Measurements from ENCODE around the gene ALG12. TPM values are rescaled to one million over a fixed set of nuclear protein-coding genes. Genes with fewer than 3 reads are reported as not detected.

ALG12 gene
- total RNA-seq, 1 experiment from 2014 or later, result 29.2 TPM

GRCh38 chr22:49867303-49868265, 50.7 kb downstream of the ALG12 start (continued):
- TF ChIP-seq, protein P1, sequence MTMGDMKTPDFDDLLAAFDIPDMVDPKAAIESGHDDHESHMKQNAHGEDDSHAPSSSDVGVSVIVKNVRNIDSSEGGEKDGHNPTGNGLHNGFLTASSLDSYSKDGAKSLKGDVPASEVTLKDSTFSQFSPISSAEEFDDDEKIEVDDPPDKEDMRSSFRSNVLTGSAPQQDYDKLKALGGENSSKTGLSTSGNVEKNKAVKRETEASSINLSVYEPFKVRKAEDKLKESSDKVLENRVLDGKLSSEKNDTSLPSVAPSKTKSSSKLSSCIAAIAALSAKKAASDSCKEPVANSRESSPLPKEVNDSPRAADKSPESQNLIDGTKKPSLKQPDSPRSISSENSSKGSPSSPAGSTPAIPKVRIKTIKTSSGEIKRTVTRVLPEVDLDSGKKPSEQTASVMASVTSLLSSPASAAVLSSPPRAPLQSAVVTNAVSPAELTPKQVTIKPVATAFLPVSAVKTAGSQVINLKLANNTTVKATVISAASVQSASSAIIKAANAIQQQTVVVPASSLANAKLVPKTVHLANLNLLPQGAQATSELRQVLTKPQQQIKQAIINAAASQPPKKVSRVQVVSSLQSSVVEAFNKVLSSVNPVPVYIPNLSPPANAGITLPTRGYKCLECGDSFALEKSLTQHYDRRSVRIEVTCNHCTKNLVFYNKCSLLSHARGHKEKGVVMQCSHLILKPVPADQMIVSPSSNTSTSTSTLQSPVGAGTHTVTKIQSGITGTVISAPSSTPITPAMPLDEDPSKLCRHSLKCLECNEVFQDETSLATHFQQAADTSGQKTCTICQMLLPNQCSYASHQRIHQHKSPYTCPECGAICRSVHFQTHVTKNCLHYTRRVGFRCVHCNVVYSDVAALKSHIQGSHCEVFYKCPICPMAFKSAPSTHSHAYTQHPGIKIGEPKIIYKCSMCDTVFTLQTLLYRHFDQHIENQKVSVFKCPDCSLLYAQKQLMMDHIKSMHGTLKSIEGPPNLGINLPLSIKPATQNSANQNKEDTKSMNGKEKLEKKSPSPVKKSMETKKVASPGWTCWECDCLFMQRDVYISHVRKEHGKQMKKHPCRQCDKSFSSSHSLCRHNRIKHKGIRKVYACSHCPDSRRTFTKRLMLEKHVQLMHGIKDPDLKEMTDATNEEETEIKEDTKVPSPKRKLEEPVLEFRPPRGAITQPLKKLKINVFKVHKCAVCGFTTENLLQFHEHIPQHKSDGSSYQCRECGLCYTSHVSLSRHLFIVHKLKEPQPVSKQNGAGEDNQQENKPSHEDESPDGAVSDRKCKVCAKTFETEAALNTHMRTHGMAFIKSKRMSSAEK (CRISPR knock-in tag; IDR thresholded peaks at IDR 0.05; ENCODE audit: borderline replicate concordance), result no peak
- no peak for TF ChIP-seq CBFB (CRISPR knock-in tag; IDR thresholded peaks at IDR 0.05; ENCODE audit: low read depth)

DNA sequence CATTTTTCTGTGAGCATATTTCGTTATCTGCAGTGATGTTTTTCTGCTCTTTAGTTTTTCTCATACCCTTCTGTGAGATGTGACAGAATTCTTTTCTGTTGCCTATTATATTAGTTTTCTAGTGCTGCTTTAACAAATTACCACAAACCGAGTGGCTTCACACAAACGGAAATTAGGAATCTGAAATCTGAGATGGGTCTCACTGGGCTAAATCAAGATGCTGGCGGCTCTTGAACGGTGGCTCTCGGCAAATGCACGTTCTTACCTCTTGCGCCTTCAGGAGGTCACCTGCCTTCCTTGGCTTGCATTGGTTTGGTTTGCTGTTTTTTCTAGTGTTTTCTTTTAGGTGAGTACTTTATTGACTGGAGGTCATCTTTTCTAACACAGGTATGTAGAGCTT, 51.6 kb downstream of the ALG12 start:
- H3K9me3 Mint-ChIP-seq, result peaks cover 35% of the 10 kb centered on the region
- H3K4me1 Mint-ChIP-seq, result peaks cover 19% of the 10 kb centered on the region
- no peak overlapping the region; the same call in 1 of the 2 replicates for H3K27ac Mint-ChIP-seq
- no peak for ATAC-seq
- CTCF ChIA-PET, result no interaction called here
- DNase-seq (ENCODE audit: low spot score), result no peak
- no peak overlapping the region; the same call in 1 of the 2 replicates for H3K4me3 Mint-ChIP-seq
- peaks cover 50% of the 10 kb centered on the region for H3K36me3 Mint-ChIP-seq
- TF ChIP-seq ATF1 (CRISPR knock-in tag; IDR thresholded peaks at IDR 0.05), result no peak
- TF ChIP-seq, protein P2, sequence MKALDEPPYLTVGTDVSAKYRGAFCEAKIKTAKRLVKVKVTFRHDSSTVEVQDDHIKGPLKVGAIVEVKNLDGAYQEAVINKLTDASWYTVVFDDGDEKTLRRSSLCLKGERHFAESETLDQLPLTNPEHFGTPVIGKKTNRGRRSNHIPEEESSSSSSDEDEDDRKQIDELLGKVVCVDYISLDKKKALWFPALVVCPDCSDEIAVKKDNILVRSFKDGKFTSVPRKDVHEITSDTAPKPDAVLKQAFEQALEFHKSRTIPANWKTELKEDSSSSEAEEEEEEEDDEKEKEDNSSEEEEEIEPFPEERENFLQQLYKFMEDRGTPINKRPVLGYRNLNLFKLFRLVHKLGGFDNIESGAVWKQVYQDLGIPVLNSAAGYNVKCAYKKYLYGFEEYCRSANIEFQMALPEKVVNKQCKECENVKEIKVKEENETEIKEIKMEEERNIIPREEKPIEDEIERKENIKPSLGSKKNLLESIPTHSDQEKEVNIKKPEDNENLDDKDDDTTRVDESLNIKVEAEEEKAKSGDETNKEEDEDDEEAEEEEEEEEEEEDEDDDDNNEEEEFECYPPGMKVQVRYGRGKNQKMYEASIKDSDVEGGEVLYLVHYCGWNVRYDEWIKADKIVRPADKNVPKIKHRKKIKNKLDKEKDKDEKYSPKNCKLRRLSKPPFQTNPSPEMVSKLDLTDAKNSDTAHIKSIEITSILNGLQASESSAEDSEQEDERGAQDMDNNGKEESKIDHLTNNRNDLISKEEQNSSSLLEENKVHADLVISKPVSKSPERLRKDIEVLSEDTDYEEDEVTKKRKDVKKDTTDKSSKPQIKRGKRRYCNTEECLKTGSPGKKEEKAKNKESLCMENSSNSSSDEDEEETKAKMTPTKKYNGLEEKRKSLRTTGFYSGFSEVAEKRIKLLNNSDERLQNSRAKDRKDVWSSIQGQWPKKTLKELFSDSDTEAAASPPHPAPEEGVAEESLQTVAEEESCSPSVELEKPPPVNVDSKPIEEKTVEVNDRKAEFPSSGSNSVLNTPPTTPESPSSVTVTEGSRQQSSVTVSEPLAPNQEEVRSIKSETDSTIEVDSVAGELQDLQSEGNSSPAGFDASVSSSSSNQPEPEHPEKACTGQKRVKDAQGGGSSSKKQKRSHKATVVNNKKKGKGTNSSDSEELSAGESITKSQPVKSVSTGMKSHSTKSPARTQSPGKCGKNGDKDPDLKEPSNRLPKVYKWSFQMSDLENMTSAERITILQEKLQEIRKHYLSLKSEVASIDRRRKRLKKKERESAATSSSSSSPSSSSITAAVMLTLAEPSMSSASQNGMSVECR (CRISPR knock-in tag; IDR thresholded peaks at IDR 0.05; ENCODE audit: borderline replicate concordance), result no peak
- TF ChIP-seq, protein P3, sequence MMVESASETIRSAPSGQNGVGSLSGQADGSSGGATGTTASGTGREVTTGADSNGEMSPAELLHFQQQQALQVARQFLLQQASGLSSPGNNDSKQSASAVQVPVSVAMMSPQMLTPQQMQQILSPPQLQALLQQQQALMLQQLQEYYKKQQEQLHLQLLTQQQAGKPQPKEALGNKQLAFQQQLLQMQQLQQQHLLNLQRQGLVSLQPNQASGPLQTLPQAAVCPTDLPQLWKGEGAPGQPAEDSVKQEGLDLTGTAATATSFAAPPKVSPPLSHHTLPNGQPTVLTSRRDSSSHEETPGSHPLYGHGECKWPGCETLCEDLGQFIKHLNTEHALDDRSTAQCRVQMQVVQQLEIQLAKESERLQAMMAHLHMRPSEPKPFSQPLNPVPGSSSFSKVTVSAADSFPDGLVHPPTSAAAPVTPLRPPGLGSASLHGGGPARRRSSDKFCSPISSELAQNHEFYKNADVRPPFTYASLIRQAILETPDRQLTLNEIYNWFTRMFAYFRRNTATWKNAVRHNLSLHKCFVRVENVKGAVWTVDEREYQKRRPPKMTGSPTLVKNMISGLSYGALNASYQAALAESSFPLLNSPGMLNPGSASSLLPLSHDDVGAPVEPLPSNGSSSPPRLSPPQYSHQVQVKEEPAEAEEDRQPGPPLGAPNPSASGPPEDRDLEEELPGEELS (CRISPR knock-in tag; IDR thresholded peaks at IDR 0.05), result no peak
- H3K27me3 Mint-ChIP-seq (ENCODE audit: low read depth), result no peaks in the 10 kb centered on the region
- POLR2A ChIA-PET, result no interaction called here

DNA sequence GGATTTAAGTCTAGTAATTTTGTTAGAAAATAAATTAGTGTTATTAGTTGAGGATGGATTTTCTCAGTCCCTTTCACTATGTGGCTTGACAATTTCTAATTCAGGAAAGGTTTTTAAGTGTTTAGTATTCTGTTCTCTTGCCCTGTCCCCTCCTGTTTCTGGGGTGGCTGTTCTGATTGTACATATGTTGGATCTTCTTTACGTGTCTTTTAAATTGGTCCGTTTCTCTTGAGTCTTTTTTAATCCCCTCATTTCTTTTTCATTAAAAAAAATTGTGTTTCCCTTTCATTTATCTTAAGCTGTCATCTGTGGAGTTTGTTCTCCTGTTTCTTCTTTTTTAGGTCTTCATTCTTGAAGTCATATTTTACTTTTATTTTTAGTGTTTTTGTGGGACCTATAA, 52.1 kb downstream of the ALG12 start:
- Mint-ChIP-seq H3K9me3 (peaks cover 35% of the 10 kb centered on the region), H3K36me3 (peaks cover 50% of the 10 kb centered on the region), H3K4me1 (peaks cover 20% of the 10 kb centered on the region), H3K4me3 (no peak overlapping the region), H3K27me3 (ENCODE audit: low read depth) (no peaks in the 10 kb centered on the region), H3K27ac (no peak overlapping the region)
- POLR2A ChIA-PET, result no interaction called here
- CTCF ChIA-PET, result no interaction called here
- no peak for ATAC-seq
- no peak for DNase-seq (ENCODE audit: low spot score)
- TF ChIP-seq, protein P4, sequence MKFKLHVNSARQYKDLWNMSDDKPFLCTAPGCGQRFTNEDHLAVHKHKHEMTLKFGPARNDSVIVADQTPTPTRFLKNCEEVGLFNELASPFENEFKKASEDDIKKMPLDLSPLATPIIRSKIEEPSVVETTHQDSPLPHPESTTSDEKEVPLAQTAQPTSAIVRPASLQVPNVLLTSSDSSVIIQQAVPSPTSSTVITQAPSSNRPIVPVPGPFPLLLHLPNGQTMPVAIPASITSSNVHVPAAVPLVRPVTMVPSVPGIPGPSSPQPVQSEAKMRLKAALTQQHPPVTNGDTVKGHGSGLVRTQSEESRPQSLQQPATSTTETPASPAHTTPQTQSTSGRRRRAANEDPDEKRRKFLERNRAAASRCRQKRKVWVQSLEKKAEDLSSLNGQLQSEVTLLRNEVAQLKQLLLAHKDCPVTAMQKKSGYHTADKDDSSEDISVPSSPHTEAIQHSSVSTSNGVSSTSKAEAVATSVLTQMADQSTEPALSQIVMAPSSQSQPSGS (CRISPR knock-in tag; IDR thresholded peaks at IDR 0.05; ENCODE audit: borderline replicate concordance, low read depth), result no peak
- TF ChIP-seq ZNF121 (CRISPR knock-in tag; IDR thresholded peaks at IDR 0.05) (no peak), SOX15 (CRISPR knock-in tag; IDR thresholded peaks at IDR 0.05) (no peak), ATF3 (CRISPR knock-in tag; conservative IDR thresholded peaks at IDR 0.05) (no peak), IRF2 (CRISPR knock-in tag; IDR thresholded peaks at IDR 0.05; ENCODE audit: borderline replicate concordance, low read depth) (no peak), SMAD4 (CRISPR knock-in tag; IDR thresholded peaks at IDR 0.05) (no peak), GRHL2 (CRISPR knock-in tag; IDR thresholded peaks at IDR 0.05; ENCODE audit: insufficient replicate concordance, severe bottlenecking) (no peak), NFE2L1 (CRISPR knock-in tag; IDR thresholded peaks at IDR 0.05) (no peak), NR2C2 (CRISPR knock-in tag; IDR thresholded peaks at IDR 0.05) (no peak), CDX4 (CRISPR knock-in tag; IDR thresholded peaks at IDR 0.05; ENCODE audit: borderline replicate concordance) (no peak), FOXJ3 (CRISPR knock-in tag; IDR thresholded peaks at IDR 0.05; ENCODE audit: borderline replicate concordance) (no peak), CREB1 (CRISPR knock-in tag; IDR thresholded peaks at IDR 0.05) (no peak), NR1H2 (CRISPR knock-in tag; IDR thresholded peaks at IDR 0.05) (no peak), RELA (CRISPR knock-in tag; IDR thresholded peaks at IDR 0.05; ENCODE audit: borderline replicate concordance) (no peak)

All from WTC11 (cell line).